HT1080 (cell line): ENCODE data around the gene PRKN. TPM values are rescaled to one million over a fixed set of nuclear protein-coding genes. Genes with fewer than 3 reads are reported as not detected.

ENCODE experiments used
- DNase-seq: peaks from one replicate; pipeline ENCODE4 v3.0.0-alpha.2; 2015; ENCODE audit warnings: low read depth
- total RNA-seq: library from RNA; depleted of rRNA; stranded (reverse); fragments of >200 nt; shearing (Covaris generic); gene quantifications from 2 replicates; pipeline ENCODE4 v1.2.3, GENCODE V29; 2014

Gene PRKN
- total RNA-seq, 1 experiment from 2014 or later: not detected

DNA sequence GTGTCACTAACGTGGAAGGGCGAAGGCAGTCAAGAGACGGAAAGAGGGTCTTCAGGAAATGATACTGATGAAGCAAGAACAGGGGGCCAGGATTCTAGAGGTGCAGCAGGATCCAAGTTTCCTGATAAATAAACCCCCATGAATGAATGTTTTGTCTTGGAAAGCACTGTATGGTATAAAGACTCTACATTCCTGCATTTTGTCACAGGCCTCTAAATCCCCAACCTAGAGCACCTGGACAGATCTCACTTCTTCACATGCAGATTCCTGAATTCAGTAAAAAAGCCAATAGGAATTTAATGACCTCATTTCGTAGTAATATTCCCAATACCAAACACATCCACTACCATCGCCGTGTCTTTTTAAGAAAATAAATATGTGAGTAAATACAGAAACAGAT is 577.8 kb downstream of the PRKN start:
- DNase-seq: no peak

- DNase-seq: no peak
Observed at GRCh38 chr6:162147805-162148204, 579.8 kb downstream of the PRKN start.

- DNase-seq: no peak
Observed at GRCh38 chr6:162147281-162147680, 580.3 kb downstream of the PRKN start.

DNA sequence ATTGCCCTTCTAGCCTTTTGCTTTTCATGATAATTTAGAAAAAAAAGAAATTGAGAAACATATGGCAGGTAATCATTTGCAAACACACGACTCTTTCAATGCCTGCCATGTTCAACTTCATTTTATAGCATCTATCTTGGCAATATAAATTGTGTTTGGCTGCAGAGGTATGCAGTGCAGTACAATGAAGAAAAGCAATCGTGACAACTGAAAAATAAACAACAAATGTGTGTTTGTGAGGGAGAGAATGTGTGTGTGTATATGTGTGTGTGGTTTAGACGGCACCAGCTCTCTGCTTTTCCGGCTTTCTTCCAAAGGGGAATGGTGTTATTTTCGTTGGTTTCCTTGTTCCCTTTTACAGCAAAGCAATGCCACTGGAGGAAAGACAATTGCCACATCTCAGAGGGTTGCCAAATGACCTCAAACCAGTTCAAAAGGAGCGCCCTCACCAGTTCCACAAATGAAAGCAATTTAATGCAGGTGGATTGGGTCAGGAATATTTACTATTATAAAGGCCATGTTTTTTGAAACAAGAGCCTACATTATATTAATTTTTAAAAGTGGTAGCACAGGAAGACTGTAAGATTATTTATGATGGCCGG is 587.2 kb downstream of the PRKN start:
- DNase-seq: no peak

DNA sequence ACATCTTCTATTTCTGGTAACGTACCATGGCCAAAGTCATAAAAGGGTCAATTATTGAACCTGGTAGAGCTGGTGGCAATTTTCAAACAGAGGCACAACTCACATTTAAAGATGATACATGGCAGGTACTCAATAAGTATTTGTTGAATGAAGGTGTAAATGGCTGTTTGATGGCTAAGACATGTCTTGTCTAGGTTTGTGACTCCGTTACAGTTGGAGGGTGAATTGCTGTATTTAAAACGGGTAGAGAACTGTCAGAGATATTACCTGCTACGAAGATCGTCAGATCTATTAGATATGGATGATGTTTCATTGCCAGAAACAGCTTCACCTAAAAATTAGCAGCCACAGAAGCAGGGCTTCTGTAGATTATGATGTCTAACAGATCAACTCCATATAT is 601.9 kb downstream of the PRKN start:
- DNase-seq: no peak

DNA sequence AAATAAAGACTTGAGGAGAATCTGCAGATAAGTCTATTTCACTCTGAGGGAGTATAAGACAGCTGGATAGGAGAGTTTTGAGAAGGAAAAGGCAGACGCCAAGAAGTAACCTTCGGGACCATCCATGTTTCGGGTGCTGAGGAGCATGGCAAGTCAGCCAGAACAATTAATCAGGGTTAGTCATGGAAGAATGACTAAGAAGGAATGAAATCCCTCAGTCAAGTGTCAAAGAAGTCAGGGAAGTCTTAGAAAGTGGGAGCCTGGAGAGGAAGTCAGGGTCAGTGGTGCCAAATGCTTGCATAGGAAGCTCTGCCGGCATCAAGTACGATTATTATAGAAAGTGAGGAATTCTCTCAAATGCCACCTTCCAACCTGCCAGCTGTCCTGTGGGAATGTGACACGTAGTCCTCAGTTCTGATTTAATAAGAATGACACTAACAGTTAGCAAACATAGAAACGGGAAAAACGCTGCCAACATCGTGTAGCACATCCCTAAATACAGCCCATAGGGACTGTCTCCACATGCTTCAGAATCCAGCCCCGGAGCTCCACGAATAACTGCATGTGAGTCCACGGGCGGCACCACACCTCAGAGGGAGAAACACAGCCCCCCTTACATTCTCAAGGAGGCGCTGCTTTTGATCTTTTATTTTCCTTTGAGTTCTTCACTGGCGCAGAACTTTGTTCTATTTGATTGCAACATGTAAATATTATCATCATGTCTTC is 602.7 kb downstream of the PRKN start:
- DNase-seq: peak; percentile 70

DNA sequence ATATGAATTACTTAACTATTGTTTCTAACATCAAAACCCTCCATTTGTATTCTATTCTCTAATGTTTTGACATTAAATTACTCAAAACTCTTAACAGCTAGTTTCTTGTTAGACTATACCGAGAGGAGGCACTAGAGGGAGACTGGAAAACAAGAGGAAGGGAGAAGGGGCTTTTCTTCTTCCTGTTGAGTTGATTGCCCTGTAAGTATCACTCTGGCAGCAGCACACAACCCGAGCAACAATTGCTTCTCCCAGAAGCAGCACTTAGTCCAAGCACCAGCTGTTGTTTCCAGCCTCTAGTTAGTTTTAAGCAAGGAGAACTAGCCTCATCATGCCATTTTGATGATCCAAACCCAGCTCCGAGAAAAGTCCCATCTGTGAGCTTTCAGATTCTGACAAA is 603.8 kb downstream of the PRKN start:
- DNase-seq: no peak

- DNase-seq: peak; percentile 48
Observed at GRCh38 chr6:162119341-162119740, 608.2 kb downstream of the PRKN start.

- DNase-seq: no peak
Observed at GRCh38 chr6:162118706-162119105, 608.9 kb downstream of the PRKN start.

- no peak for DNase-seq
Observed at GRCh38 chr6:162116902-162117525, 610.6 kb downstream of the PRKN start.

GRCh38 chr6:162109480-162110050 is 618.0 kb downstream of the PRKN start:
- DNase-seq: peak; percentile 11

DNA sequence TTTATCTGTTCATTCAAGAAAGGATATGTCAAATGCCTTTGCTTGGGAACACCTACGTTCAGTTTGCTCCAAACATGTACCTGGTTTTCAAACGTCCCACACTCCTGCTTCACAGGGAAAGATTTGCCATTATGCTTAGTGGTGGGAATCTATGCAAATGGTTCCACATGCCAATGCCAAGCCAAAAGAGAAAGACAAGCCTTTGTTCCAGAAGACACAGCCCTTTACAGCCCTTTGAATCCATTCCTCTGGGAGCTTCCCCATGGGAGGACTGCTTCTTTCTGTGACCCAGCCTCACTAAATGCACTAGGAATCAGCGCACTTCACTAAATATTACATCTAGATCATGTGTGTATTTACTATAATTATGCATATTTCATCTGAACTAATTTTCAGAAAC is 619.5 kb downstream of the PRKN start:
- DNase-seq: no peak

DNA sequence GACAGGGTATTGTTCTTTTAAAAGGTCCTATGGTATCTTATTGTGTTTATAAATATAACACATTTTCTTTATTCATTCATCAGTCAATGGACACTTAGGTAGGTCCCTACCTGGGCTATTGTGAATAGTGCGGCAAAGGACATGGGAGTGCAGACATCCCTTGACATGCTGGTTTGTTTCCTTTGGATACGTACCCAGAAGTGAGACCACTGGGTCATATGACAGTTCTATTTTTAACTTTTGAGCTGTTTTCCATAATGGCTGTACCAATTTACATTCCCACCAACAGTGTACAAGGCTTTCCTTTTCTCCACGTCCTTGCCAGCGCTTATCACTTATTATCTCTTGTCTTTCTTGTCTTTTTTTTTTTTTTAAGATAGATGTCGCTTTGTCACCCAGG is 627.5 kb downstream of the PRKN start:
- no peak for DNase-seq

DNA sequence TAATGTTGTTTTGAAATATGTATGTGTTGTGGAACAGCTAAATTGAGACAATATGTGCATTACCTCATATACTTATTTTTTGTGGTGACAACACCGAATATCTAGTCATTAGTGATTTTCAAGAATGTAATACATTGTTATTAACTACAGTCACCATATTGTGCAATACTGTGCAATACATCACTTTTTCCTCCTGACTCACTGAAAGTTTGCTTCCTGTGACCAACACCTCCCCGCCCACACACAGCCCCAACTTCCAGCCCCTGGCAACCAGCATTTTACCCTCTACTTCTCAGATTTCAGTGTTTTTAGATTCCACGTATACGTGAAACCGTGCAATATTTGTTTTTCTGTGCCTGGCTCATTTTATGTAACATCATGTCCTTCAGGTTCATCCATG is 627.9 kb downstream of the PRKN start:
- DNase-seq: peak; percentile 86

DNA sequence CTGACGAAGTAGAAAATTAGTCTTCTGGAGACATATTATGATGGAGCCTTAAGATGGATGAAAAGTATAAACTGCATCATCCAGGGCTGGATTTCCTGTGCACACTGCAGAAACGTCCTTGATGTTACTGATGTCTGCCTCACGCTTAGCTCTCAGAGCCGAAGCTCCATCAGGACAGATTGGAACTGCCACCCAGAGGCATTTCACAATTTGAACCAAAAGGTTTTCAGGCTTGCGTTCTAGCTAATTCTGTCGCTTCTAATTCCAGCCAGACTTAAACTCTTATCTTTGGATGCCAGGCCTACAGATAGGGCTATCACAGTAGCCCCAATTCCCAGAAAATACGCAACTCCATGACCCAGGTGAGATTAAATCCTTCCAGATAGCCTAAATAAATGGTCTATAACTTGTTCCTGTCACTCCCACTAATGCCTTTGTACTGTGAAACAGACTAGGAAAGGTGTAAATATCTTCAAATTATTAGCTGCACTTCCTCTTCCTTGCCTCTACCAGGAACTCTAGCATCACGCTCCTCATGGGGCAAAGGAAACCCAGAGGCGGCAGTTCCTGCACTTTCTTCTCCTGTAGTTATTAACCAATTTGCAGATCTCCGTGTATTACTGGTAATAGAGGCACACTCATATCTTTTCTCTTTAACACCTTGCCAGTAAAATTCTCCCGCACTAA is 634.6 kb downstream of the PRKN start:
- no peak for DNase-seq

GRCh38 chr6:162090734-162091133 is 636.8 kb downstream of the PRKN start:
- peak; percentile 11 for DNase-seq

GRCh38 chr6:162088091-162088490 is 639.5 kb downstream of the PRKN start:
- no peak for DNase-seq

GRCh38 chr6:162085561-162085960 is 642.0 kb downstream of the PRKN start:
- no peak for DNase-seq

DNA sequence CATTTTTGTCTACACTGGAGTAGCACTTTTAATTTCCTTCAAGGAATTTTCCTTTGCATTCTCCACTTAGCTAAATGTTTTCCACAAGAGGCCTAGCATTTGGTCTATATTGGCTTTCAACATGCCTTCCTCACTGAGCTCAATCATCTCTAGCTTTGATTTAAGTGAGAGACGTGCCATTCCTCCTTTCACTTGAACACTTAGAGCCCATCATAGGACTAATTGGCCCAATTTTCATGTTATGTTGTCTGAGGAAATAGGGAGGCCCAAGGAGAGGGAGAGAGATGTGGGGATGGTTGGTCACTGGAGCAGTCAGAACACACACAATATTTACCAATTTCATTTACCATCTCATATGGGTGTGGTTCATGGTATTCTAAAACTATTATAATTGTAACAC is 645.0 kb downstream of the PRKN start:
- no peak for DNase-seq

DNA sequence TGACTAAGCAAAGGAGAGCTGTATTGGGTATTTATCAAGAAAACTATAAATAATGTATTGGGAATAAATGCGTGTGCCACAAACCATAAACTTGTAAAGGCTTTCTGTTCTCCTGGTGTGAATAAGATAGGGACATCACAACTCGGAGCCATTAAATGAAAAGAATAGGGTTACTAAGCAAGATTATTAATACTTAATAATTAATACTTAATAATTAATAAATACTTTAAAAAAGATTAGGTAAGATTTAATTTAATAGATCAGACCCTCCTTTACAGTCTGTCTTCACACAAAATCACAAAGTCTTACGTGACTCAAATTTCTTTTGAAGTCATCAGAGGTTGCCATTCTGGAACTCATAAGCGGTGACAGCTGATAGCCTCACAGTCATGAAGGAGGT is 648.9 kb downstream of the PRKN start:
- DNase-seq: no peak

GRCh38 chr6:162078126-162078525 is 649.4 kb downstream of the PRKN start:
- no peak for DNase-seq

DNA sequence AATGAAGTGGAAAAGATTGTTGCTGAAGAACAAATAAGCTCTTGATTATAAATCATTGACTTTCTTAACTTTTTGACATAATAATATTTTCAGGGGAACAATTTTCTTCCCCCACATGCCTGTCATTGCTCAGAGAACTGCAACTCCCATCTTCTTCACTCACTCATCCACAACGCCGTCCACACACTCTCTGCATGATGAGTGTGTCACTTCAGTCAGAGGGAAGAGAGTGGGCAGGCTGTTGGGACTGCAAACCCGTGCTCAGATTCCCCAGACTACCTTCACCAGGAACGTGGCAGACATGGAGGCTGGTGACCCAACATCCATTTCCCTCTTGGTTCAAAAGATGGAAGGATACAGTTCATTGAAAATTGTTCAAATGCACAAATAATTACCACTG is 650.8 kb downstream of the PRKN start:
- DNase-seq: no peak
